Ovary (tissue), 3 donors: ENCODE measurements around the gene APEH.

Source experiments
- EP300 ChIP-seq: sonication (generic); formaldehyde crosslinking; IDR thresholded peaks from one replicate; pipeline ENCODE4 v1.6.1; 2017; ENCODE audit warnings: antibody characterized with exemption
- TF ChIP-seq, protein P1 (sequence below), 3 donors: fragments of 450-650 bp in 2 of 3; fragments of 200-600 bp in 1 of 3; IDR thresholded peaks; one replicate each; pipeline versions ENCODE4 v1.5.1 to v1.8.0; 2016 to 2022; ENCODE audit warnings: antibody characterized with exemption in 3 of 3, mild to moderate bottlenecking in 1 of 3
- donor health status: DM: no; HTN: no; CAD: no.

DNA sequence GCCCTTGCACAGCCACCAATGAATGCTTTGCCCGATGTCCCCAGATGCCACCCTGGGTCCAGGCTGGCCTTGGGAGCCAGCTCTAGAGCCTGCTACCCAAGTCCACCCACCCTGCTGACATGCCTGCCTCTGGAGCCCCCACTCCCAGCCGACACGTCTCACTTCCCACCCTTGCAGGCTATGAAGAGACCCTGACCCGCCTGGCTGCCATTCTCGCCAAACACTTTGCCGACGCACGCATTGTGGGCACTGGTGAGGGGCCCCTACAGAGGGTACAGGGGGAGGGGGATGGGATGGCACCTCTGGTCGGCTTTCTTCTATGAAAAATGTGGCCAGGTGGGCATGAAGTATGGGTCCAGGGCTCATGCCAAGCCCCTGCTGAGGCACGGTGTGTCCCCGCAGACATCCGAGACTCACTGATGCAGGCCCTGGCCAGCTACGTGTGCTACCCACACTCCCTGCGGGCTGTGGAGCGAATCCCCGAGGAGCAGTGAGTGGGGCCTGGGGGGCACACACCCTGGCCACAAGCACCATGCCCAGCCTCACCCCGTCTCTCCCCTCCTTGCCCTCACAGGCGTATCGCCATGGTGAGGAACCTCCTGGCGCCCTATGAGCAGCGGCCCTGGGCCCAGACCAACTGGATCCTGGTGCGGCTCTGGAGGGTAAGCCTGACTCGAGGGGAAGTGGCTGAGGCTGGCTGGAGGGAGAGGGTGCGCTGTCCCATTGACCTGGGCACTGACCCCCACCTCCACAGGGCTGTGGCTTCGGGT is 39.4 kb downstream of the APEH start:
- TF ChIP-seq, protein P1, sequence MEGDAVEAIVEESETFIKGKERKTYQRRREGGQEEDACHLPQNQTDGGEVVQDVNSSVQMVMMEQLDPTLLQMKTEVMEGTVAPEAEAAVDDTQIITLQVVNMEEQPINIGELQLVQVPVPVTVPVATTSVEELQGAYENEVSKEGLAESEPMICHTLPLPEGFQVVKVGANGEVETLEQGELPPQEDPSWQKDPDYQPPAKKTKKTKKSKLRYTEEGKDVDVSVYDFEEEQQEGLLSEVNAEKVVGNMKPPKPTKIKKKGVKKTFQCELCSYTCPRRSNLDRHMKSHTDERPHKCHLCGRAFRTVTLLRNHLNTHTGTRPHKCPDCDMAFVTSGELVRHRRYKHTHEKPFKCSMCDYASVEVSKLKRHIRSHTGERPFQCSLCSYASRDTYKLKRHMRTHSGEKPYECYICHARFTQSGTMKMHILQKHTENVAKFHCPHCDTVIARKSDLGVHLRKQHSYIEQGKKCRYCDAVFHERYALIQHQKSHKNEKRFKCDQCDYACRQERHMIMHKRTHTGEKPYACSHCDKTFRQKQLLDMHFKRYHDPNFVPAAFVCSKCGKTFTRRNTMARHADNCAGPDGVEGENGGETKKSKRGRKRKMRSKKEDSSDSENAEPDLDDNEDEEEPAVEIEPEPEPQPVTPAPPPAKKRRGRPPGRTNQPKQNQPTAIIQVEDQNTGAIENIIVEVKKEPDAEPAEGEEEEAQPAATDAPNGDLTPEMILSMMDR (IDR thresholded peaks at IDR 0.05) = no peak
- TF ChIP-seq EP300 = no peak
